ENCODE data around the gene GSTO1.
A peak's percentile ranks its signal among the peaks of the same experiment; 100 is the strongest.

- TF ChIP-seq POLR2A (IDR thresholded peaks at IDR 0.05; ENCODE audit: low read depth, low read length) (no peak), POLR2AphosphoS5 (IDR thresholded peaks at IDR 0.05; ENCODE audit: low read depth, low read length) (0 out of 2 replicates have a peak, but pooled peaks have one; percentile 5)
Measured at GRCh38 chr10:104309980-104310978, 55.6 kb downstream of the GSTO1 start.
